Uterus (tissue), 4 donors: ENCODE results near the gene ATP13A2. TPM values are rescaled to one million over a fixed set of nuclear protein-coding genes. Genes with fewer than 3 reads are reported as not detected.

Experiments used
- DNase-seq, 2 donors: peaks; one replicate each; pipeline ENCODE4 v3.0.0-alpha.2; 2019 to 2020
- H3K27ac ChIP-seq, 2 donors: fragments of 200-600 bp; sonication (generic); 1 replicate in 1 of 2; 2 replicates in 1 of 2; pipeline ENCODE4 v1.5.1; 2016 to 2018
- H3K27me3 ChIP-seq, 2 donors: fragments of 200-600 bp; sonication (generic); one replicate each; pipeline ENCODE4 v1.5.1; 2018 to 2019; ENCODE audit warnings: control low read depth in 1 of 2
- H3K36me3 ChIP-seq, 2 donors: fragments of 200-600 bp; sonication (generic); one replicate each; pipeline ENCODE4 v1.5.1; 2019; ENCODE audit warnings: control low read depth in 1 of 2
- H3K4me1 ChIP-seq, 2 donors: fragments of 200-600 bp; sonication (generic); one replicate each; pipeline ENCODE4 v1.5.1; 2018 to 2019; ENCODE audit warnings: control low read depth in 1 of 2
- H3K4me3 ChIP-seq, 2 donors: fragments of 200-600 bp; sonication (generic); 1 replicate in 1 of 2; 2 replicates in 1 of 2; pipeline ENCODE4 v1.5.1; 2018 to 2019; ENCODE audit warnings: mild to moderate bottlenecking in 1 of 2
- H3K9me3 ChIP-seq, 2 donors: fragments of 200-600 bp; sonication (generic); one replicate each; pipeline ENCODE4 v1.5.1; 2019; ENCODE audit warnings: control low read depth in 1 of 2
- POLR2A ChIP-seq, 2 donors: fragments of 450-650 bp; IDR thresholded peaks; one replicate each; pipeline ENCODE4 v1.6.1; 2016; ENCODE audit warnings: antibody characterized with exemption in 2 of 2, mild to moderate bottlenecking in 1 of 2, moderate library complexity in 1 of 2
- intact Hi-C: fragments of 100-400 bp; cut with DNase I; formaldehyde crosslinking; loops from one replicate; pipeline ENCODE4 v1.15.1; 2023; ENCODE audit warnings: low total_unique reads
- total RNA-seq, 4 donors: library from RNA; depleted of rRNA in 3 of 4; stranded (reverse); fragments of >200 nt in 3 of 4; gene quantifications; one replicate each; pipeline versions ENCODE4 v1.1.0 to v1.2.4, GENCODE V29; 2014 to 2023
- TF ChIP-seq, protein P1 (sequence below), 4 experiments: fragments of 200-600 bp in 2 of 4; fragments of 450-650 bp in 2 of 4; sonication (generic) in 2 of 4; IDR thresholded peaks; one replicate each; pipeline ENCODE4 v1.5.1; 2016 to 2019; ENCODE audit warnings: antibody characterized with exemption in 4 of 4, mild to moderate bottlenecking in 2 of 4, moderate library complexity in 1 of 4
- donor health status: DM: yes; HTN: yes; CAD: no.

ATP13A2 gene
- total RNA-seq, 4 donors from 2014 or later: 8.5 to 31.4 (median 19.7) TPM

DNA sequence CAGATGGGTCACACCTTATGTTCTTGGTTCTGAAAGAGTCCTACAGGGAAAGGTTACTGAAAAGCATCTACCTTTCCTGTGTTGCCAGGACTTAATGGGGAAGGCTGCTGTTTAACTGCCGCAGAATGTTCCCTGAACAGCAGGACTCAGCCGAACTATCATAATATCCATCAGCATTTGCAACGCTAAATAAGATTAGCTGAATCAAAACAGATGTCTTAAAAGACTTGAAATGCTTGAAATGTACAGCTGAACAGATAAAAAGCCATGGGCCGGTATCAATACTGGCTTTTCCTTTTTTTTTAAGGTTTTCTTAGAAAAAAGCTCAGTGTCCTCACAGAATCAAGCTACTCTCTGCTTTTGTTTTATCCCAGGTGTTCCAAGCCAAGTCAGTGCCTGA is 19.7 kb upstream of the ATP13A2 start:
- no peaks in the 10 kb centered on the region for H3K36me3 ChIP-seq
- no peak overlapping the region for H3K27ac ChIP-seq
- intact Hi-C loops: no loop called here

DNA sequence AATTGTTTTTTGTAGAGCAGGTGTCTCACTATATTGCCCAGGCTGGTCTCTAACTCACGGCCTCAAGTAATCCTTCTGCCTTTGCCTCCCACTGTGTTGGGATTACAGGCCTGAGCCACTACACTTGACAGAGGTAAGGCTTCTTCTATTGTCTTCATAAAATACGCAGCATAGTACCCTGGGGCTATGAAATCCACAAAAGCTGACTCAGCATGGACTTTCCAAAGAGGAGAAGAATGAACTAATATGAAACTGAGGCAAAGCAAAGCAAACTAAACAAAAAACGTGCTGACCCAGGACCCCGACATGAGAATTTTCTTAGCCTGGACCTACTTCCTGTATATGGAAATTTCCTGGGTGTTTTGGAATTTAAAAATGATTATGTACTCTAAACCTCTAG is 18.5 kb upstream of the ATP13A2 start:
- H3K9me3 ChIP-seq: no peaks in the 10 kb centered on the region
- H3K4me3 ChIP-seq: no peak overlapping the region
- intact Hi-C loops: no loop called here
- no peaks in the 10 kb centered on the region for H3K36me3 ChIP-seq
- no peaks in the 10 kb centered on the region for H3K4me1 ChIP-seq
- H3K27me3 ChIP-seq: no peaks in the 10 kb centered on the region
- TF ChIP-seq, protein P1, sequence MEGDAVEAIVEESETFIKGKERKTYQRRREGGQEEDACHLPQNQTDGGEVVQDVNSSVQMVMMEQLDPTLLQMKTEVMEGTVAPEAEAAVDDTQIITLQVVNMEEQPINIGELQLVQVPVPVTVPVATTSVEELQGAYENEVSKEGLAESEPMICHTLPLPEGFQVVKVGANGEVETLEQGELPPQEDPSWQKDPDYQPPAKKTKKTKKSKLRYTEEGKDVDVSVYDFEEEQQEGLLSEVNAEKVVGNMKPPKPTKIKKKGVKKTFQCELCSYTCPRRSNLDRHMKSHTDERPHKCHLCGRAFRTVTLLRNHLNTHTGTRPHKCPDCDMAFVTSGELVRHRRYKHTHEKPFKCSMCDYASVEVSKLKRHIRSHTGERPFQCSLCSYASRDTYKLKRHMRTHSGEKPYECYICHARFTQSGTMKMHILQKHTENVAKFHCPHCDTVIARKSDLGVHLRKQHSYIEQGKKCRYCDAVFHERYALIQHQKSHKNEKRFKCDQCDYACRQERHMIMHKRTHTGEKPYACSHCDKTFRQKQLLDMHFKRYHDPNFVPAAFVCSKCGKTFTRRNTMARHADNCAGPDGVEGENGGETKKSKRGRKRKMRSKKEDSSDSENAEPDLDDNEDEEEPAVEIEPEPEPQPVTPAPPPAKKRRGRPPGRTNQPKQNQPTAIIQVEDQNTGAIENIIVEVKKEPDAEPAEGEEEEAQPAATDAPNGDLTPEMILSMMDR (IDR thresholded peaks at IDR 0.05): no peak
- TF ChIP-seq POLR2A (IDR thresholded peaks at IDR 0.05): no peak
- no peak overlapping the region for H3K27ac ChIP-seq
- DNase-seq: no peak

More for the DNA sequence above, 19.7 kb upstream of the ATP13A2 start:
- TF ChIP-seq POLR2A (IDR thresholded peaks at IDR 0.05): no peak
- TF ChIP-seq, protein P1 (IDR thresholded peaks at IDR 0.05): no peak
- DNase-seq: no peak
- no peaks in the 10 kb centered on the region for H3K9me3 ChIP-seq
- H3K27me3 ChIP-seq: no peaks in the 10 kb centered on the region
- H3K4me1 ChIP-seq: no peaks in the 10 kb centered on the region
- H3K4me3 ChIP-seq: no peak overlapping the region

GRCh38 chr1:17028662-17029188 is 17.0 kb upstream of the ATP13A2 start:
- no peak for DNase-seq
- no peaks in the 10 kb centered on the region for H3K36me3 ChIP-seq
- no peak overlapping the region for H3K27ac ChIP-seq
- no peaks in the 10 kb centered on the region for H3K4me1 ChIP-seq
- H3K9me3 ChIP-seq: no peaks in the 10 kb centered on the region
- H3K27me3 ChIP-seq: no peaks in the 10 kb centered on the region
- H3K4me3 ChIP-seq: no peak overlapping the region
- TF ChIP-seq, protein P1 (IDR thresholded peaks at IDR 0.05): no peak
- TF ChIP-seq POLR2A (IDR thresholded peaks at IDR 0.05): no peak
- intact Hi-C loops: no loop called here

- TF ChIP-seq, protein P1 (IDR thresholded peaks at IDR 0.05): no peak
These were observed 16.2 kb upstream of the ATP13A2 start for GRCh38 chr1:17027900-17028299.

DNA sequence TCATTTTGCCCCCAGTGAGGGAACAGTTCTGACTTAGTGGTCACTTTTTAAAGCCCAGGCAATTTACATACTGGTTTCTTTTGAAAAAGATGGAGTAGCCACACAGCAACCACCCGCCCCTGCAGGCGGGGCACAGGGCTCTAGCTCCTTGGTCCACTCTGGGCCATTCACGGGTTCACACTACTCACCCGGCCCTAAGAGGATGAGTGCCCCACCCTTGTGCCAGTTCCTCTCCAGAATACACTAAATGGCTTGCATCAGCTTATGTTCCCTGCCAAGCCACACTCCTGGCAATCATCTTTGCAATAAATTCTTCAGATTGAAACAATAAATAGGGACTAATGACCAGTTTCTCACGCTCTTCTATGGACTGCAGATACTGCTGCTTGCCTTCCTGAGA is 15.7 kb upstream of the ATP13A2 start:
- no peak for DNase-seq
- intact Hi-C loops: no loop called here

More at GRCh38 chr1:17027900-17028299, 16.2 kb upstream of the ATP13A2 start:
- no peaks in the 10 kb centered on the region for H3K9me3 ChIP-seq
- DNase-seq: no peak
- H3K4me1 ChIP-seq: no peaks in the 10 kb centered on the region
- H3K4me3 ChIP-seq: no peak overlapping the region
- intact Hi-C loops: no loop called here
- no peaks in the 10 kb centered on the region for H3K36me3 ChIP-seq
- H3K27me3 ChIP-seq: no peaks in the 10 kb centered on the region
- H3K27ac ChIP-seq: no peak overlapping the region

More for the DNA sequence above, 15.7 kb upstream of the ATP13A2 start:
- TF ChIP-seq, protein P1 (IDR thresholded peaks at IDR 0.05): no peak
- TF ChIP-seq POLR2A (IDR thresholded peaks at IDR 0.05): no peak
- H3K9me3 ChIP-seq: no peaks in the 10 kb centered on the region
- no peaks in the 10 kb centered on the region for H3K4me1 ChIP-seq
- no peaks in the 10 kb centered on the region for H3K27me3 ChIP-seq
- no peak overlapping the region for H3K27ac ChIP-seq
- H3K36me3 ChIP-seq: no peaks in the 10 kb centered on the region
- H3K4me3 ChIP-seq: no peak overlapping the region
